Activated T-helper 9 cell treated with anti-CD3 and anti-CD28 coated beads, Interleukin-2, amount 50 U/mL, for 16 hours (primary cell): Measurements from ENCODE around the gene EMX2.
"Not testable (repeated sequence)": the region's sequence is repeated elsewhere in the genome, so short reads cannot be mapped to it uniquely, and the experiment has no call there.

Experiments used
- DNase-seq: peaks from one replicate; pipeline ENCODE4 v3.0.0-alpha.2; 2020; ENCODE audit warnings: low read depth

The EMX2 gene

GRCh38 chr10:117560942-117561341 is 18.4 kb downstream of the EMX2 start:
- DNase-seq, result no peak

GRCh38 chr10:117562220-117562619 is 19.7 kb downstream of the EMX2 start:
- no peak for DNase-seq

GRCh38 chr10:117562896-117563737 is 20.6 kb downstream of the EMX2 start:
- DNase-seq, result no peak

DNA sequence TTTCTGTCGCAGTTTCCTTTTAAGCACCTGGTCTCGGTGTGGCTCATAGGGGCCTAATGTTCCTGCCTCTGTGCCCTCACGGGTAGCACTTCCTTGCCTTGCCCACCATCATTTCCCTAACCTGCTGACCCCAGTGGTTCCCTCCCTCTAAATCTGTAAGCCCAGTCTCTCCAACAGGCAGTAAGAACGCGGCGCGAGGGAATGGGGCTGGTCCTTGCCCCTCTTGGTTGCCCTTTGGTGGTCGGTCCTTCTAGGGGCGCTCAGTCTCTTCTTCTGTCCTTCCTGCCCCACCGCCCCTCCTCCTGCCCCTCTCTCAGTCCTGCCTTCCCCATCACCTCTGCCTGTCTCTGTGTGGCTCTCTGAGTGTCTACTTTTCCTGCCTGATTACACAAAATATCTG is 21.2 kb downstream of the EMX2 start:
- no peak for DNase-seq

DNA sequence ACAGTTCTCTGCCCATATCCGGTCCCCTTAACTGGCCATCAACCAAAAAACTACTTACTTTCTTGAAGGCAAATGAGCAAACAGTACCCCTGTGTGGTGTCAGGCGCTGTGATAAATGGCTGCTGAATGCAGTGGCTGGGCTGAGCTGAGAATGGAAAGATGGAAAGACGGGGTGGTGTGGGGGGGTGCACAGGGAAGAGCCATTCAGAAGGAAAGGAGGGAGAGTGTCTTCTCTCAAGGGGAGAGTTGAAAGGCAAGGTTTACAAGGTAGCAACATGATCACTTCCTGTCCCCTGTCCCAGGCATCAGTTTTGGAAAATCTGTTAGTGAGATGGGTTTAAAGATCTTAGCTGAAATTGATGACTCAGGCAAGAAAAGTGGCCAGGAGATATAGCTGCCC is 22.5 kb downstream of the EMX2 start:
- no peak for DNase-seq

- DNase-seq, result no peak
These were observed 25.8 kb downstream of the EMX2 start for GRCh38 chr10:117568334-117568733.

DNA sequence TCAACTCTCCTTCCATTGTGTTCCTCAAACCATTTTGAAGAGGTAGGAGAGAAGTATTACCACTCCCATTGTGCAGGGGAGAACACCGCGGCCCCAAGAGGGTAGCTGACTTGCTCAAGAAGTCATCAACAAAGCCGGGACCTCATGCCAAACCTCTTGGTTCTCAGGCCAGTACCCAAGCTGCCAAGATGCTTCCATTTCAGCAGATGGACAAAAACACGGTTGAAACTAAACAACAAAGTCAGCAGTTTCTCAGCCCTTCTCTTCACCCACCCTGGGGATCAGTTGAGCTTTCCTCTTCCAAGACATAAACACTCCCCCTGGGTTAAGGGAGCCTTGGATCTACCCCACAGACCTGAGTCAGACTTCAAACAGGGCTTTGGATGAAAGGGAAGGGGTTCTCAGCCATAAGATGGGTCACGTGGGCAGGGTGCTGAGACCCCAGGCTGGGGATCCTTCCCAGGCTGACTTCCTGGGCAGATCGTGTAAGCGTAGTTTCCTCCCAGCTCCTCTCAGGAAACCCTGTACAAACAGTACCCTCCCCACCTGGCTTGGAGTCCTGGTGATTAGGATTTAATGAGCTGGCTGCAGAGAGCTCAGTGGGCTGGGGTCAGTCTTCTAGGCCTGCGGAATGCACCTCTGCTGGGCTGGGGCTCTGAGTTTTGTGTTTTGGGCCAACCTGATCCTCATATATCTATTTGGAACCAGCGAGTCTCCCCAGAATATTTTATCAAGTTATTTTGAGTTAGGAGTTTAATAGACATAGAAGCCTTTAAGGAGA is 27.3 kb downstream of the EMX2 start:
- no peak for DNase-seq

- DNase-seq, result no peak
These were observed 28.3 kb downstream of the EMX2 start for GRCh38 chr10:117570880-117571279.

DNA sequence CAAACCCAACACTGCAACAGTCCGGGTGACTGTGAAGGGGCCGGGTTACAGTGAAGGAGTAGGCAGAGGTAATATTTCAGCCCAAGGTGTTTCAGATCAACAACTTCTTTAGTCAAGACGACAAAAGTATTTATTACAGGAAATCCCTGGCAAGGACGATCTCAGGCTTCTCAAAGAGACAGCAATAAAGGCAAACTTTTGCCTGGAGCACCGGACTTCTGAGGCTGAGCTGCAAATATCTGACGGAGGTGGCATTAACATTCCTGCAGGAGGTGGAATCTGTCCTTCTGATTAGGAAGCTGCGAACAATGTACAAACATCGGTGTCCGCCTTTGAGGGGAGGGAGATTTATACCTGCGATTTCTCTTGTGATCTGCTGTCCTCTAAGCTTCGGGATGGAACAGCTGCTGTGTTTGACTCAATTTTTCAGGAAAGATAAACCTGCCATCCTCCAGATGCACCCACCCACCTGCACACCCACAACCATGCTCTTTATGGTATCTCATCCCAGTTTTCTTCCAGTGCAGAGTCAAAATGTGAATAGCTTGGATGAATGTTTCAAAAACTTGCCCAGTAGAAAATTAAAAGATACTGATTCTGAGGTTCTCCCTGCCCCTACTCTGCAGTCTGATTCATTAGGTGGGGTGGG is 32.1 kb downstream of the EMX2 start:
- DNase-seq, result no peak

GRCh38 chr10:117578490-117578889 is 35.9 kb downstream of the EMX2 start:
- no peak for DNase-seq

- no peak for DNase-seq
These were observed 36.5 kb downstream of the EMX2 start for GRCh38 chr10:117578999-117579590.

GRCh38 chr10:117581961-117582360 is 39.4 kb downstream of the EMX2 start:
- no peak for DNase-seq

DNA sequence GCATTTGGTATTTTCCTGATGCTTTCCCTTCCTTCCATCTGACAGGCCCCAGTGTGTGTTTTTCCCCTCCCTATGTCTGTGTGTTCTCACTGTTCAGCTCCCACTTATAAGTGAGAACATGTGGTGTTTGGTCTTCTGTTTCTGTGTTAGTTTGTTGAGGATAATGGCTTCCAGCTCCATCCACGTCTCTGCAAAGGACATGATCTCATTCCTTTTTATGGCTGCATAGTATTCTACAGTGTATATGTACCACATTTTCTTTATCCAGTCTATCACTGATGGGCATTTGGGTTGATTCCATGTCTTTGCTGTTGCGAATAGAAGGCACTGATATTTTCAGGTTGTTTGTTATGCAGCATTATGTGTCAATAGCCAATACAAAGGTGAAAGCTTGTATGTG is 42.3 kb downstream of the EMX2 start:
- not testable (repeated sequence) for DNase-seq

DNA sequence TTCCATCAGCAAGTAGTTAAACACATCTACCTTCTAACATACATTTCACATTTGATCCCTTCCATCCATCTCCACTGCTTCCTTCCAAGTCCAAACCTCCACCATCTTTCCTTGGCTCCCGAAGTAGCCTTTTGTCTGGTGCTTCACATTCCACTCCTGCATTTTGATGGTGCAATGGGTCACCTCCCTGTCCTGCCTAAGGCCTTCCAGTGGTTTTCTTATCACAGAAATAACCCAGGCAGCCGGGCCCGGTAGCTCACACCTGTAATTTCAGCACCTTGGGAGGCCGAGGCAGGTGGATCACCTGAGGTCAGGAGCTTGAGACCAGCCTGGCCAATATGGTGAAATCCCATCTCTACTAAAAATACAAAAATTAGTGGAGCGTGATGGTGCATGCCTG is 44.5 kb downstream of the EMX2 start:
- DNase-seq, result no peak

DNA sequence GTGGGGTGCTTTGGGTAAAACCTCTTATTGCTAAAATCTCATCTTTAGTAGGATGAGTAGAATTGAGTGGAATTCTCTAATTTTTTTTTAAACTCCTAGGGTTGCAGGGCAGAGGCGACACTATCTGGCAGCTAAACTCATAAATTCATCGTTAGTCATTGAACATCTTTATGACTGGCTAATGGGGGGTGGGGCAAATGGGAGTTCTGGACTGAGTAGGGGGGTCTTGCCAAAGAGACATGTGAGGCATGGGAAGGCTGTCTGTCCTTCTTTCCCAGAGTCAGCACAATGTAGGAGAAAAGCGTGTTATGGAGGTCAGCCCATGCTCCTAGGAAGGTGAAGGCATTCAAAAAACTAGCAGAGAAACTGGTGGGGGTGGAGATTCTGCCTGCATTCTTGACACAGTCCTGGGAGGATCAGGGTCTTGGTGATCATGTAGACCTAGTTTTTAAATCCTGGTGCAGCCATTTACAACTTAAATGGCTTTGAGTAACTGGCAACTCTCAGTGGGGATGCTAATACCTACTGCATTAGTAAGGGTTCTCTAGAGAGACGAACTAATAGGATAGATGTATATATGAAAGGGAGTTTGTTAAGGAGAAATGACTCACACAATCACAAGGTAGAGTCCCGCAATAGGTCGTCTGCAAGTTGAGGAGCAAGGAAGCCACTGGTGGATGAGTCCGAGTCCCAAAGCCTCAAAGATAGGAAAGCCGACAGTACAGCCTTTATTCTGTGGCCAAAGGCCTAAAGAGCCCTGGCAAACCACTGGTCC is 47.7 kb downstream of the EMX2 start:
- DNase-seq, result no peak

DNA sequence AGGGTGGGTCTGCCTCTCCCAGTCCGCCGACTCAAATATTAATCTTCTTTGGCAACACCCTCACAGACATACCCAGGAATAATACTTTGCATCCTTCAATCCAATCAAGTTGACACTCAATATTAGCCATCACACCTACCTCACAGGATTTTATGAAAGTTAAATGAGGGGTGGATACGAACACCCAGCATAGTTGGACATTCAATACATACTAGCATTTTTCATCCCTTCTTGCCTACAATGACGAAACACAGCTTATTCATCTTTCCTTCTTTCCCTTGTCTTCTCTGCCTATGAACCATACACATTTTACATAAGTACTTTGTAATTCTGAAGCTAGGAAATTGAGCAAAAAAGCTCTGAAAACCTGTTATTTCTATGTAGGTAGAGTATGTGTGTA is 48.5 kb downstream of the EMX2 start:
- no peak for DNase-seq

DNA sequence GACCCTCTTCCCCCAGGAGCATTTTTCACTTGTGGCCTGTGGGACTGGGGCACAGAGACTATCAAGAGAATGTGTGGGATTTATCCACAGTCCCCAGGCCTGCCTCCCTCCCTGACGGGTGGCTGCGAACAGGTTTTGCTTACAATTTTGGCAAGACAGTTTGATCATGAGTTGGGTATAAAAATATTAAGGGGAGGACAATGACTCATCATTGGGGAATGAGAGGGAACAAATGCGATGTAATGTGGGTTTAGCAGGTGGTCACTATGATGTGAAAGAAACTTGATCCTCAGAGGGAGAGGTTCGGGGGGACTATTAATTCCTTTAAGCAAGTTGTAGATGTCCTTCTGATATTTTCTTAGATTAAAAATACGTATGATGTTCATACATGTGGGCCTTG is 52.2 kb downstream of the EMX2 start:
- no peak for DNase-seq

- DNase-seq, result no peak
These were observed 54.2 kb downstream of the EMX2 start for GRCh38 chr10:117596706-117597105.

DNA sequence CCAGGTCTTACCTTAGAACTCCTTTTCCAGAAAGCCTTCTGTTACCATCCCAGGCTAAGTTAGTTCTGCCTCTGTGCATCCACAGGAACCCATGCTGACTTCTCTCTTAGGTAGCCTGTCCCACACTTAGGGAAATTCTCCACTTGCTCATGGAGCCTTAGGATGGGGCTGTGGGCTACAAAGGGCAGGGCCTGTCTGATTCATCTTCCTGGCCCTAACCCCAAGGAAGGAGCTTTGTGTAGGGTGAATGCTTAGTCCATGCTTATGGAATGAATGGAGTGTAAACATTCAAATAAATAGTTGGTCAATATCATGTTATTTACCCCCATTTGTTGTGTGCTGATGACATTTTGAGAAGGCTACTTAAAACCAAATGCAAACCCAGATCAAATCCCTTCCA is 54.7 kb downstream of the EMX2 start:
- DNase-seq, result no peak
